BJ (cell line): ENCODE results near the gene HAND2. TPM values are rescaled to one million over a fixed set of nuclear protein-coding genes. Genes with fewer than 3 reads are reported as not detected.

Source experiments
- CTCF ChIA-PET: fragments of 350-600 bp; formaldehyde crosslinking; extraction: SDS; loops from one replicate; lab custom pipeline; 2021; ENCODE audit warnings: antibody characterized with exemption, inconsistent platforms; lab: Yijun Ruan, JAX
- POLR2A ChIA-PET: fragments of 300-600 bp; sonication (Branson Sonifier 250); formaldehyde crosslinking; extraction: SDS; loops from one replicate; lab custom pipeline; 2021; ENCODE audit warnings: antibody characterized with exemption; lab: Charles Lee
- DNase-seq: peaks from one replicate; pipeline ENCODE4 v3.0.0-alpha.2; 2011; ENCODE audit warnings: low read depth
- H3K27me3 ChIP-seq: 2 replicates; pipeline ENCODE4 v1.6.0; 2011; ENCODE audit warnings: low read length; ENCODE audit not compliant: control insufficient read depth, insufficient read depth
- H3K36me3 ChIP-seq: 2 replicates; pipeline ENCODE4 v1.5.1; 2011; ENCODE audit warnings: low read length; ENCODE audit not compliant: control insufficient read depth, insufficient read depth
- H3K4me3 ChIP-seq: 2 replicates; pipeline ENCODE4 v1.5.1; 2011; ENCODE audit warnings: low read depth, mild to moderate bottlenecking, control low read depth, low read length
- CTCF ChIP-seq: IDR thresholded peaks from 2 replicates; pipeline ENCODE4 v1.5.1; 2011; ENCODE audit warnings: low read depth, mild to moderate bottlenecking, control low read depth, inconsistent platforms, low read length, moderate library complexity; ENCODE audit not compliant: insufficient read depth
- polyA plus RNA-seq: library from polyadenylated mRNA; depleted of rRNA; stranded (reverse); fragments of >200 nt; gene quantifications from 2 replicates; pipeline ENCODE4 v1.2.3, GENCODE V29; 2011

HAND2 gene
- polyA plus RNA-seq, 1 experiment, result 3.6 TPM

- ChIA-PET POLR2A (interaction anchor here (0.6 kb wide), 1 partner anchor 32 kb away, joined by 3 read pairs; no protein-coding TSS in a partner anchor), CTCF (interaction anchor here (1.4 to 1.5 kb wide), 2 partner anchors 10 to 37 kb away, joined by 3 to 5 read pairs; no protein-coding TSS in a partner anchor)
- no peaks in the 10 kb centered on the region for H3K27me3 ChIP-seq
Measured at GRCh38 chr4:173531086-173531965, 1.3 kb upstream of the HAND2 start.

DNA sequence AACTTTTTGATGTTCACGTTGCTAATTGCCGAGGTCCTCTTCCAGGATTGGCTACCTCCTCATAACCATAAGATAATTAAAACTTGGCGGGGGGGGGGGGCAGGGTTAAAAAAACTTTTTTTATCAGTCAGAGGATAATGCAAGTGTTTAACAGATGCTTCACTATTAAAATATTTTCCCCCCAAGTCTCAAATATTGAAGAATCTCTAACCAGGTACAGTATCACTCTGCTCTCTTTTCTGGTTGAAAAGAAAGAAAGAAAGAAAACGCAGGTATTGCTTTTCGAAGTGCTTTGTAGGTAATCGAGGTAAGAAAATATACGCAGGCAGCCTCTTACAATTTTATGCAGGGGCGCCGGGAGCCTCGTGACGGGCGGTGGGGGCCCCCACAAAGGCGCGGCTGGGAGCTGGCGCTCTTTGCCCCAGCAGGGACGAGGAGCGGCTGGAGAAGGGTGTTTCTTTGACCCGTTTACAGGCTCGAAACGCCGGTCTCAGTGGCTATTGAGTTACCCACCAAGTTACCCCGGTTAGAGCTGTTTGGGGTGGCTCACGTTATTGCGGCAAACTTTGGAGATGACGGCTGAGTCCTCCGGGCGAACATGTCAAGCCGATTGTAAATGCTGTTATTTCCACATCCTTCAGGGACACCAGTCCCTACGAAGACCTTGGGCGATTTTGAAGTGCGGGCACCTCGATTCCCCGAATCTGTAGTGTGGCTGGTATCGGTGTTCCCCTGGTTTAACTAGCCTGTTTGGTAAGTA is 477 bp upstream of the HAND2 start:
- Histone ChIP-seq H3K27me3 (no peaks in the 10 kb centered on the region), H3K36me3 (no peaks in the 10 kb centered on the region), H3K4me3 (peak overlapping the region; percentile 51)
- DNase-seq, result no peak
- ChIA-PET POLR2A (interaction anchor here (0.6 kb wide), 1 partner anchor 31 kb away, joined by 3 read pairs; no protein-coding TSS in a partner anchor), CTCF (interaction anchor here (0.8 to 1.9 kb wide), 4 partner anchors 10 to 297 kb away, joined by 3 to 9 read pairs (median 4); no protein-coding TSS in a partner anchor)
- TF ChIP-seq CTCF, result no peak

More at GRCh38 chr4:173531086-173531965, 1.3 kb upstream of the HAND2 start:
- Histone ChIP-seq H3K36me3 (no peaks in the 10 kb centered on the region), H3K4me3 (no peak overlapping the region)
- no peak for TF ChIP-seq CTCF
- no peak for DNase-seq

DNA sequence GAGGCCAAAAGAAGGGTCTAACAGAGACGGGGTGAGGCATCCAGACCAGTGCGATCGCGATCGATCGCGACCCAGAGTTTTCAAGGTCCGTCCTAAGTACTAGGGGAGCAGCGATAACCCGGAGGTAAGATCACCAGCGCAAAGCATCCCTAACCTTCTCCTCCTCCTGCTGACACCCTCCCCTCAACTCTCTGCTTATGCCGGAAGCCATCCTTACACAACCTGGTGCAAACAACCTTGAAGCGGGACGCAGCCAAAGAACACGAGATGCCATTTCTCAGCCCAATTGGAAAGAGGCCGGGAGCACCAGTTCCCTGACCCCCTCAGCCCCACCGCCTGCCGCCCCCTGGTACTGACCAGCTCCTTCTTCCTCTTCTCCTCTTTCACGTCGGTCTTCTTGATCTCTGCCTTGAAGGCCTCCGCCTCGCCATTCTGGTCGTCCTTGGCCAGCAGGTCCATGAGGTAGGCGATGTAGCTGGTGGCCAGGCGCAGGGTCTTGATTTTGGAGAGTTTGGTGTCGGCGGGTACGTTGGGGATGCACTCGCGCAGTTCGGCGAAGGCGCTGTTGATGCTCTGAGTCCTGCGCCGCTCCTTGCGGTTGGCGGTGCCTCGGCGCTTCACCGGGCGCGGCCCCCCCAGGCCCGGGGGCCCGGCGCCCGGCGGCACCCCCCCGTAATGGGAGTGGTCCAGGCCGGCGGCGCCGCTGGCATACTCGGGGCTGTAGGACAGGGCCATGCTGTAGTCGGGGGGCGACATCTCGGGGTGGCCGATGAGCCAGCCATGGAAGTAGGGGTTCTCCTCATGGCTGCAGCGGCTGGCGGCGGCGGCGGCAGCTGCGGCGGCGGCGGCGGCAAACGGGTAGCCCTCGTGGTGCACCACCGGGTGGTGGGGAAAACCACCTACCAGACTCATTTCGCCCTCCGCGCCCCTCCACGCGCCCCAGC is 1.4 kb downstream of the HAND2 start:
- no peak for DNase-seq
- peak overlapping the region; percentile 51 for H3K4me3 ChIP-seq
- CTCF ChIA-PET, result interaction anchor here (1.9 kb wide), 1 partner anchor 23 kb away, joined by 9 read pairs; no protein-coding TSS in a partner anchor
- POLR2A ChIA-PET, result no interaction called here
- no peak for TF ChIP-seq CTCF
- H3K36me3 ChIP-seq, result no peaks in the 10 kb centered on the region
- no peaks in the 10 kb centered on the region for H3K27me3 ChIP-seq

DNA sequence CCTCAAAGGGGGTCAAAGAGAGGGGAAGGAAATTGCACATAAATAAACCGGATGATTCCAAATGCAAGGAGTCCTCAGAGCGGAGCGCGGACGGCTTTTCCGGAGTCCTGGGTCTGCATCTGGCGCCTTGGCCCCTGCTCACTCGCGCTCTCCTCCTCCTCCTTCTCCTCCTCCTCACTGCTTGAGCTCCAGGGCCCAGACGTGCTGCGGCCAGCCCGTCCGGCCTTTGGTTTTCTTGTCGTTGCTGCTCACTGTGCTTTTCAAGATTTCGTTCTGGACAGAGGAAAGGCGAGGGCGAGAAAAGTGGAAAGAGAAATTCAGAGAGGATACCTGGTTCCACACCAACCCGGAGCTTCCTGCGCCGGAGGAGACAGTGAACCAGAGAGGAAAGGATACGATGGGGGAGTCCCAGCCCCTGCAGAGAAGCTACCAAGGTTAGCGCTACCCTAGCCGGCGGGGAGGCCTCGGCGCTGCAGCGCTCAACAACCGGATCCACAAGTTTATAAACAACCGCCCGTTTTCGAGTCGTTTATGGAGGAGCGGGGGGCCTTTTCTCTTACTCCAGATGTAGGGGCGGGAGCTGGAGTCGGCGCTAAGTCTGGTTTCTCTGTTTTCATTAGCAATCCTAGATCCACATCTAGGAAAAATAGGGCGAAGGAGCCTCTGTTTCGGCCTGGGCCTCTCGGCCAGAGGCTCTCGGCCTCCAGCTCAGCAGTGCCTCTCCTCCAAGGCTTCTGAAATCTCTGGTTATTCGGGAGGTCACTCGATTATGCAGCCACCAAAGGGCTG is 2.7 kb downstream of the HAND2 start:
- no peak for DNase-seq
- ChIA-PET POLR2A (interaction anchor here (0.6 kb wide), 1 partner anchor 18 kb away, joined by 3 read pairs; no protein-coding TSS in a partner anchor), CTCF (interaction anchor here (1.4 to 1.5 kb wide), 2 partner anchors 33 to 107 kb away, joined by 3 to 5 read pairs; no protein-coding TSS in a partner anchor)
- Histone ChIP-seq H3K4me3 (peak overlapping the region; percentile 51), H3K27me3 (no peaks in the 10 kb centered on the region), H3K36me3 (no peaks in the 10 kb centered on the region)
- no peak for TF ChIP-seq CTCF
